NK-92 treated with Interleukin-12 subunit alpha and Interleukin-12 subunit beta, amount 100 ng/mL, for 24 hours (cell line): ENCODE data around the gene WDR37.

ENCODE experiments used
- DNase-seq: peaks from one replicate; lab custom pipeline; 2025; lab: John Stamatoyannopoulos, UW

Gene WDR37

GRCh38 chr10:1169981-1170866 is 114.0 kb downstream of the WDR37 start:
- DNase-seq = no peak

GRCh38 chr10:1170867-1171180 is 114.6 kb downstream of the WDR37 start:
- DNase-seq = no peak

GRCh38 chr10:1171182-1171581 is 115.0 kb downstream of the WDR37 start:
- no peak for DNase-seq

GRCh38 chr10:1171586-1171985 is 115.4 kb downstream of the WDR37 start:
- no peak for DNase-seq

- DNase-seq = no peak
Observed at GRCh38 chr10:1172256-1172984, 116.2 kb downstream of the WDR37 start.

GRCh38 chr10:1173091-1173490 is 116.9 kb downstream of the WDR37 start:
- no peak for DNase-seq

GRCh38 chr10:1174022-1174421 is 117.8 kb downstream of the WDR37 start:
- no peak for DNase-seq

- DNase-seq = no peak
Observed at GRCh38 chr10:1175956-1176565, 119.9 kb downstream of the WDR37 start.

- no peak for DNase-seq
Observed at GRCh38 chr10:1177936-1178335, 121.8 kb downstream of the WDR37 start.

- no peak for DNase-seq
Observed at GRCh38 chr10:1178506-1178905, 122.3 kb downstream of the WDR37 start.

GRCh38 chr10:1179346-1180070 is 123.3 kb downstream of the WDR37 start:
- no peak for DNase-seq

- DNase-seq = no peak
Observed at GRCh38 chr10:1180071-1180730, 124.0 kb downstream of the WDR37 start.

GRCh38 chr10:1180836-1181235 is 124.7 kb downstream of the WDR37 start:
- DNase-seq = no peak
